Gastroesophageal sphincter (tissue), 3 donors: ENCODE measurements around the gene UVRAG.

Experiments
- EP300 ChIP-seq: sonication (generic); formaldehyde crosslinking; IDR thresholded peaks from one replicate; pipeline ENCODE4 v1.6.1; 2017; ENCODE audit warnings: antibody characterized with exemption, mild to moderate bottlenecking
- POLR2A ChIP-seq, 2 donors: fragments of 450-650 bp; IDR thresholded peaks; one replicate each; pipeline ENCODE4 v1.6.1; 2017; ENCODE audit warnings: antibody characterized with exemption in 2 of 2, mild to moderate bottlenecking in 2 of 2, moderate library complexity in 1 of 2
- POLR2AphosphoS5 ChIP-seq: sonication (generic); formaldehyde crosslinking; IDR thresholded peaks from one replicate; pipeline ENCODE4 v1.6.1; 2017; ENCODE audit warnings: antibody characterized with exemption
- TF ChIP-seq, protein P1 (sequence below), 4 experiments: fragments of 200-600 bp in 2 of 4; fragments of 450-650 bp in 2 of 4; sonication (generic) in 1 of 4; IDR thresholded peaks; one replicate each; pipeline ENCODE4 v1.5.1; 2017 to 2019; ENCODE audit warnings: antibody characterized with exemption in 4 of 4, mild to moderate bottlenecking in 2 of 4, moderate library complexity in 2 of 4

- TF ChIP-seq POLR2A (IDR thresholded peaks at IDR 0.05) (no peak), POLR2AphosphoS5 (no peak), EP300 (no peak)
- TF ChIP-seq, protein P1, sequence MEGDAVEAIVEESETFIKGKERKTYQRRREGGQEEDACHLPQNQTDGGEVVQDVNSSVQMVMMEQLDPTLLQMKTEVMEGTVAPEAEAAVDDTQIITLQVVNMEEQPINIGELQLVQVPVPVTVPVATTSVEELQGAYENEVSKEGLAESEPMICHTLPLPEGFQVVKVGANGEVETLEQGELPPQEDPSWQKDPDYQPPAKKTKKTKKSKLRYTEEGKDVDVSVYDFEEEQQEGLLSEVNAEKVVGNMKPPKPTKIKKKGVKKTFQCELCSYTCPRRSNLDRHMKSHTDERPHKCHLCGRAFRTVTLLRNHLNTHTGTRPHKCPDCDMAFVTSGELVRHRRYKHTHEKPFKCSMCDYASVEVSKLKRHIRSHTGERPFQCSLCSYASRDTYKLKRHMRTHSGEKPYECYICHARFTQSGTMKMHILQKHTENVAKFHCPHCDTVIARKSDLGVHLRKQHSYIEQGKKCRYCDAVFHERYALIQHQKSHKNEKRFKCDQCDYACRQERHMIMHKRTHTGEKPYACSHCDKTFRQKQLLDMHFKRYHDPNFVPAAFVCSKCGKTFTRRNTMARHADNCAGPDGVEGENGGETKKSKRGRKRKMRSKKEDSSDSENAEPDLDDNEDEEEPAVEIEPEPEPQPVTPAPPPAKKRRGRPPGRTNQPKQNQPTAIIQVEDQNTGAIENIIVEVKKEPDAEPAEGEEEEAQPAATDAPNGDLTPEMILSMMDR (IDR thresholded peaks at IDR 0.05) = no peak
Observed at GRCh38 chr11:75939992-75940391, 125.0 kb downstream of the UVRAG start.
